Right cardiac atrium (tissue), 5 donors: Measurements from ENCODE around the gene PLEKHN1. TPM values are rescaled to one million over a fixed set of nuclear protein-coding genes. Genes with fewer than 3 reads are reported as not detected.

ENCODE experiments used
- ATAC-seq, 2 donors: fragments of 200-7000 bp; cut with Tn5 transposase; one replicate each; pipeline versions ENCODE4 v1.8.0 to v1.9.1; 2020; ENCODE audit warnings: moderate library complexity in 2 of 2, mild to moderate bottlenecking in 1 of 2
- DNase-seq, 3 donors: peaks; one replicate each; pipeline ENCODE4 v3.0.0-alpha.2; 2020
- H3K27ac ChIP-seq: one replicate; pipeline ENCODE4 v1.5.1; 2013; ENCODE audit warnings: mild to moderate bottlenecking, low read length, control low read depth, moderate library complexity
- H3K27me3 ChIP-seq: one replicate; pipeline ENCODE4 v1.6.1; 2013; ENCODE audit not compliant: control insufficient read depth, insufficient read depth
- H3K4me1 ChIP-seq: one replicate; pipeline ENCODE4 v1.6.1; 2013; ENCODE audit warnings: low read length; ENCODE audit not compliant: control insufficient read depth, insufficient read depth
- H3K4me3 ChIP-seq: one replicate; pipeline ENCODE4 v1.5.1; 2013; ENCODE audit warnings: low read length, control low read depth
- H3K9me3 ChIP-seq: one replicate; pipeline ENCODE4 v1.6.1; 2013; ENCODE audit warnings: low read length; ENCODE audit not compliant: control insufficient read depth
- WGBS: extraction: QIAGEN DNeasy Blood & Tissue Kit; methylation state at CpG from one replicate; pipeline ENCODE4 v1.1.7; 2013; 5-methylcytosine and 5-hydroxymethylcytosine counted together
- intact Hi-C, 4 donors: fragments of 100-400 bp; cut with DNase I; formaldehyde crosslinking; loops; one replicate each; pipeline versions ENCODE4 v1.11.0 to v1.14.0; 2022 to 2023
- polyA plus RNA-seq: library from polyadenylated mRNA; stranded (reverse); fragments of 200-250 nt; gene quantifications from one replicate; pipeline ENCODE4 v1.2.3, GENCODE V29; 2013
- total RNA-seq, 4 donors: library from RNA; stranded (reverse); fragmentation: NEBNext Ultra II Directional; extraction: Animal tissue kit (Norgen Biotek cat#: 25700); gene quantifications; one replicate each; pipeline ENCODE4 v1.2.1, GENCODE V29; 2021
- donor health status: healthy with polysubstance abuse.
- donor health status: DM: no; HTN: yes; CAD: no.
- donor health status: DM: no; HTN: no; CAD: no.
- donor health status: DM: no; HTN: yes; CAD: no; lungs with severe emphysema.
- donor health status: DM: yes; HTN: yes; CAD: no.

The PLEKHN1 gene
- total and polyA plus RNA-seq, 5 donors = 0.14 to 0.41 TPM; not detected in 3

- WGBS = 87% methylated on average over 60 of the region's 60 CpGs
- Histone ChIP-seq H3K9me3 (no peaks in the 10 kb centered on the region), H3K4me3 (no peak overlapping the region), H3K4me1 (no peaks in the 10 kb centered on the region), H3K27me3 (no peaks in the 10 kb centered on the region), H3K27ac (no peak overlapping the region)
- ATAC-seq = no peak
- peak; percentile 16 to 54 (median 50) for DNase-seq
- intact Hi-C loops = no loop called here
Measured at GRCh38 chr1:978835-979743, 12.8 kb downstream of the PLEKHN1 start.

- WGBS = 94% methylated on average over 9 of the region's 9 CpGs
- Histone ChIP-seq H3K4me3 (no peak overlapping the region), H3K9me3 (no peaks in the 10 kb centered on the region), H3K4me1 (no peaks in the 10 kb centered on the region), H3K27ac (no peak overlapping the region), H3K27me3 (no peaks in the 10 kb centered on the region)
- DNase-seq (no peak), ATAC-seq (no peak)
- intact Hi-C loops = loop anchor here in 1 of 4 donors (5.0 kb wide), 1 partner anchor 83 kb away; no protein-coding TSS in a partner anchor
Measured at GRCh38 chr1:979744-980072, 13.4 kb downstream of the PLEKHN1 start.

- Histone ChIP-seq H3K9me3 (no peaks in the 10 kb centered on the region), H3K27ac (peak overlapping the region; percentile 1), H3K27me3 (no peaks in the 10 kb centered on the region), H3K4me3 (peak overlapping the region; percentile 22), H3K4me1 (no peaks in the 10 kb centered on the region)
- WGBS = 64% methylated on average over 13 of the region's 13 CpGs
- DNase-seq = peak in 2 of 3 donors; percentile 54 to 57
- ATAC-seq = peak in 1 of 2 donors; percentile 1
- intact Hi-C loops = loop anchor here in 1 of 4 donors (5.0 kb wide), 1 partner anchor 82 kb away; no protein-coding TSS in a partner anchor
Measured at GRCh38 chr1:980137-980571, 13.9 kb downstream of the PLEKHN1 start.

- 55% methylated on average over 35 of the region's 35 CpGs for WGBS
- peak overlapping the region; percentile 22 for H3K4me3 ChIP-seq
- H3K27ac ChIP-seq = peak overlapping the region; percentile 81
- intact Hi-C loops = loop anchor here in 1 of 4 donors (5.0 kb wide), 1 partner anchor 82 kb away; no protein-coding TSS in a partner anchor
- peak; percentile 62 to 69 for ATAC-seq
- H3K27me3 ChIP-seq = no peaks in the 10 kb centered on the region
- H3K9me3 ChIP-seq = no peaks in the 10 kb centered on the region
- peak; percentile 65 to 91 (median 86) for DNase-seq
- H3K4me1 ChIP-seq = no peaks in the 10 kb centered on the region
Measured at GRCh38 chr1:980602-981395, 14.5 kb downstream of the PLEKHN1 start.

GRCh38 chr1:981491-981954, 15.2 kb downstream of the PLEKHN1 start:
- Histone ChIP-seq H3K4me1 (no peaks in the 10 kb centered on the region), H3K9me3 (no peaks in the 10 kb centered on the region), H3K27me3 (no peaks in the 10 kb centered on the region), H3K27ac (peak overlapping the region; percentile 81), H3K4me3 (peak overlapping the region; percentile 12)
- intact Hi-C loops = loop anchor here in 1 of 4 donors (5.0 kb wide), 1 partner anchor 81 kb away; no protein-coding TSS in a partner anchor
- WGBS = 75% methylated on average over 21 of the region's 21 CpGs
- DNase-seq = peak; percentile 30 to 73 (median 58)
- ATAC-seq = peak; percentile 3 to 9

GRCh38 chr1:981955-982558, 15.8 kb downstream of the PLEKHN1 start, which contains the start of gene PERM1:
TSS of gene PERM1 (minus strand) at chr1:982093. CDS start at chr1:981029, 1,064 bp downstream.
- Histone ChIP-seq H3K27me3 (no peaks in the 10 kb centered on the region), H3K4me1 (no peaks in the 10 kb centered on the region), H3K27ac (peak within 1 kb of the TSS; percentile 81), H3K9me3 (no peaks in the 10 kb centered on the region), H3K4me3 (peak within 1 kb of the TSS; percentile 12)
- 52% methylated on average over 28 of the region's 28 CpGs for WGBS
- intact Hi-C loops = loop anchor here in 1 of 4 donors (5.0 kb wide), 1 partner anchor 80 kb away; no protein-coding TSS in a partner anchor
- peak; percentile 70 to 89 (median 85) for DNase-seq
- ATAC-seq = peak; percentile 67 to 68

GRCh38 chr1:982765-983436, 16.6 kb downstream of the PLEKHN1 start:
- H3K4me3 ChIP-seq = no peak overlapping the region
- DNase-seq (peak; percentile 19 to 64 (median 54)), ATAC-seq (no peak)
- intact Hi-C loops = loop anchor here in 1 of 4 donors (5.0 kb wide), 1 partner anchor 79 kb away; no protein-coding TSS in a partner anchor
- no peaks in the 10 kb centered on the region for H3K4me1 ChIP-seq
- WGBS = 84% methylated on average over 43 of the region's 43 CpGs
- H3K9me3 ChIP-seq = no peaks in the 10 kb centered on the region
- H3K27ac ChIP-seq = peak overlapping the region; percentile 15
- no peaks in the 10 kb centered on the region for H3K27me3 ChIP-seq

GRCh38 chr1:983798-984475, 17.7 kb downstream of the PLEKHN1 start:
- ATAC-seq = peak; percentile 17 to 18
- H3K4me3 ChIP-seq = no peak overlapping the region
- 21% methylated on average over 29 of the region's 29 CpGs for WGBS
- H3K27me3 ChIP-seq = no peaks in the 10 kb centered on the region
- H3K27ac ChIP-seq = no peak overlapping the region
- no peaks in the 10 kb centered on the region for H3K4me1 ChIP-seq
- DNase-seq = peak; percentile 51 to 85 (median 82)
- intact Hi-C loops = loop anchor here in 2 of 4 donors (2.0 to 5.0 kb wide), 2 partner anchors 15 to 78 kb away; no protein-coding TSS in a partner anchor
- H3K9me3 ChIP-seq = no peaks in the 10 kb centered on the region

GRCh38 chr1:984476-984814, 18.2 kb downstream of the PLEKHN1 start:
- Histone ChIP-seq H3K27me3 (no peaks in the 10 kb centered on the region), H3K9me3 (no peaks in the 10 kb centered on the region), H3K4me3 (no peak overlapping the region), H3K27ac (no peak overlapping the region), H3K4me1 (no peaks in the 10 kb centered on the region)
- 57% methylated on average over 12 of the region's 12 CpGs for WGBS
- intact Hi-C loops = loop anchor here in 2 of 4 donors (2.0 to 5.0 kb wide), 2 partner anchors 14 to 78 kb away; no protein-coding TSS in a partner anchor
- ATAC-seq (no peak), DNase-seq (peak in 1 of 3 donors; percentile 25)
